Measurements from ENCODE around the gene ASB4.

The ASB4 gene

DNA sequence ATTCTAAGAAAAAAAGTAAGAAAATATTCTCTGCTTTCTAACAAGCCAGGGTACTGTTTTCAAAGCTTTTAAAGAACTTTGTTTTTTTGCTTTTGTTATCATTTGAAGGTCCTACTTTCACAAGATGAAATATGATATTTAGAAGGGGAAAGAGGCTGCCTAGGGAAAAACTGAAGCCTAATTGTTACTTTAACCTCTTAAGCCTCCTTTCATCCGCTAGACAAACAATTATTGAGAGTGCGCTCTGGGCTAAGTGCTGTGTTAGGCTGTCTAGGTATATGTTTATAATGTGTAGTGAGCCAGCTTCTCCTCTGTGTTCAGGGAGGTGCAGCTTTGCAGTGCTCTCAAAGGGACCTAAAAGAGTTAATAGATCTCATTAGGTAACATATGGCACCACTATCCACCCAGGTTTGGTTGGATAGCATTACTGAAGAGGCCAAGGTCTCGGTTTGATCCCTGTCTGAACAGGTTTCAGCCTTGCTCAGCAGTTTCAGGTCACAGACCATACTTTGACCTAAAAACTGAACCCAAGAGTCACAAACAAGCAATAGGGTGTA is 92.6 kb downstream of the ASB4 start:
- no peak for DNase-seq
- Histone ChIP-seq H3K4me3 (ENCODE audit: low read depth, low read length) (no peak overlapping the region), H3K27me3 (replicated peaks) (no peaks in the 10 kb centered on the region), H3K27ac (no peak overlapping the region), H3K36me3 (replicated peaks) (no peaks in the 10 kb centered on the region)
- TF ChIP-seq, protein P1, sequence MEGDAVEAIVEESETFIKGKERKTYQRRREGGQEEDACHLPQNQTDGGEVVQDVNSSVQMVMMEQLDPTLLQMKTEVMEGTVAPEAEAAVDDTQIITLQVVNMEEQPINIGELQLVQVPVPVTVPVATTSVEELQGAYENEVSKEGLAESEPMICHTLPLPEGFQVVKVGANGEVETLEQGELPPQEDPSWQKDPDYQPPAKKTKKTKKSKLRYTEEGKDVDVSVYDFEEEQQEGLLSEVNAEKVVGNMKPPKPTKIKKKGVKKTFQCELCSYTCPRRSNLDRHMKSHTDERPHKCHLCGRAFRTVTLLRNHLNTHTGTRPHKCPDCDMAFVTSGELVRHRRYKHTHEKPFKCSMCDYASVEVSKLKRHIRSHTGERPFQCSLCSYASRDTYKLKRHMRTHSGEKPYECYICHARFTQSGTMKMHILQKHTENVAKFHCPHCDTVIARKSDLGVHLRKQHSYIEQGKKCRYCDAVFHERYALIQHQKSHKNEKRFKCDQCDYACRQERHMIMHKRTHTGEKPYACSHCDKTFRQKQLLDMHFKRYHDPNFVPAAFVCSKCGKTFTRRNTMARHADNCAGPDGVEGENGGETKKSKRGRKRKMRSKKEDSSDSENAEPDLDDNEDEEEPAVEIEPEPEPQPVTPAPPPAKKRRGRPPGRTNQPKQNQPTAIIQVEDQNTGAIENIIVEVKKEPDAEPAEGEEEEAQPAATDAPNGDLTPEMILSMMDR (IDR thresholded peaks at IDR 0.05; ENCODE audit: low read depth, low read length, missing control alignments), result no peak
- in situ Hi-C loops (cut with HindIII; ENCODE audit: low pct_ligation_motif_present, low sequenced_read_pairs), result no loop called here

DNA sequence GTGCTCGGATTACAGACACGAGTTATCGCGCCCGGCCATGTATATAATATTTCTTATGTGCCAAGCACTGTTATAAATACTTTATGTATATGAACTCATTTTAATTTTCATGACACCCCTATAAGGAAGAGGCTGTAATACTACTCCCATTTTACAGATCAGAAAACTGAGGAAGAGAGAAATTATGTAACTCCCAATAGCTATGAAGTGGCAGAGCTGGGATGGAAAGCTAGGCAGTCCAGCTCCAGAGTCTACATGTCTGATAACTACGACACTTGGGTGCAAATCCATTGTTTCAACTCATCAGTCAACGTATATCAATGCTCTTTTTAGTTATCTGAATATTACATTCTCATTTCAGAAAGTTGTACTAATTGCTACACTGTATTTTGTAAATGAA is 93.6 kb downstream of the ASB4 start:
- TF ChIP-seq, protein P1 (IDR thresholded peaks at IDR 0.05; ENCODE audit: low read depth, low read length, missing control alignments), result no peak
- Histone ChIP-seq H3K4me3 (ENCODE audit: low read depth, low read length) (no peak overlapping the region), H3K36me3 (replicated peaks) (no peaks in the 10 kb centered on the region), H3K27ac (no peak overlapping the region), H3K27me3 (replicated peaks) (no peaks in the 10 kb centered on the region)
- in situ Hi-C loops (cut with HindIII; ENCODE audit: low pct_ligation_motif_present, low sequenced_read_pairs), result no loop called here
- no peak for DNase-seq

DNA sequence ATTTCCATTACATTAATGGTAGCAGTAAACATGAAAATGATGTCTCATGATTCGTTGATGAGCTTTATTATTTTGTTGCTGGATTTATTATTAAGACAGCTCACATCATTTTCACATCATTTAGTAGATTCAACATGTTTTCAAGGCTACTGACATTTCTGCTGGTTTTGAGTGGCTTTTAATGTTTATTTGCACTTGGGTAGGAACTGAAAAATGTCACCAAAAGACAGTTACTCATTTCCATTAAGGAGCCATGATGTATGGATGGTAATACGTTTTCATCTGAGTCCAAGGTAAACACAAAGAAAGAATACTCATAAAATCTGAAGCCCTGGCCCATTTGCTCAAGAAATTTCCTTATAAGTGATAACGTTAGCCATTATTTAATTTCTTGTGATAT is 95.7 kb downstream of the ASB4 start:
- TF ChIP-seq, protein P1 (IDR thresholded peaks at IDR 0.05; ENCODE audit: low read depth, low read length, missing control alignments), result no peak
- no peaks in the 10 kb centered on the region for H3K36me3 ChIP-seq (replicated peaks)
- in situ Hi-C loops (cut with HindIII; ENCODE audit: low pct_ligation_motif_present, low sequenced_read_pairs), result no loop called here
- no peaks in the 10 kb centered on the region for H3K27me3 ChIP-seq (replicated peaks)
- H3K27ac ChIP-seq, result no peak overlapping the region
- no peak for DNase-seq
- H3K4me3 ChIP-seq (ENCODE audit: low read depth, low read length), result no peak overlapping the region

GRCh38 chr7:95582578-95583293 is 97.0 kb downstream of the ASB4 start:
- Histone ChIP-seq H3K36me3 (replicated peaks) (no peaks in the 10 kb centered on the region), H3K4me3 (ENCODE audit: low read depth, low read length) (no peak overlapping the region), H3K27ac (no peak overlapping the region), H3K27me3 (replicated peaks) (no peaks in the 10 kb centered on the region)
- TF ChIP-seq, protein P1 (IDR thresholded peaks at IDR 0.05; ENCODE audit: low read depth, low read length, missing control alignments), result no peak
- DNase-seq, result no peak
- in situ Hi-C loops (cut with HindIII; ENCODE audit: low pct_ligation_motif_present, low sequenced_read_pairs), result no loop called here

DNA sequence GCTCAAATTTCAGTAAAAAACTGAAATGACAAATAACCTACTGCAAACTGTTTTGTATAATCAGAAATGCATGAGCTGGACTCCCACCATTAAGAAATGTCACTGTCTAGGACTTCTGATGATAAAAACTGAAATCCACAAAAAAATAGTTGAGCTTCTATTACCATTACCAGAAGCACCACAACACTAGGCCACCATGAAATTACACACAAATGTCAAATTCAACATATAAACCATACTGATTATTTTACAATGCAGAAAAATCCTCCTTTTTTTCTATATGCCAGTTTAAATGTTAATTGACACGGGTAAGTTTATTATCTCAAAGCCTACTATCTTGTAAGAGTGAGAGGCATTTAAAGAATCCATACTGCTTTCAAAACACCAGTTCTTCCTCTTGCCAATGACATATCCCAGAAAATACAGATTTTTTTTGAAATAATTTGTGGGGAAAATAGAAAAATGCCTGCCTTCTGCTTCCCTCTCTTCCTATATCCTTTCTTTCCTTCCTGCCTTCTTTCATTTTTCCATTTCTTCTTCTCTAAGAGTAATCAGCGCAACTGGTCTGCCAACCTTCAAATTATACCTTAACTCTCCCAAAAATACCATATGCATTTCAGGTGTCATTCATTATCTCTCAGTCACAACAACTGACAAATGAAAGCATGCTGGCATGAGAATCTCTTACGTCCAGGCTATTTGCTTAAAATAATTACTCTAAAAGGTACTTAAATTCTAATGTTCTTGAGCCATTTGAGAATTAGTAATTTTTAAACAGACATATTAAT is 98.3 kb downstream of the ASB4 start:
- H3K36me3 ChIP-seq (replicated peaks), result no peaks in the 10 kb centered on the region
- TF ChIP-seq, protein P1 (IDR thresholded peaks at IDR 0.05; ENCODE audit: low read depth, low read length, missing control alignments), result no peak
- no peak for DNase-seq
- H3K27me3 ChIP-seq (replicated peaks), result no peaks in the 10 kb centered on the region
- no peak overlapping the region for H3K4me3 ChIP-seq (ENCODE audit: low read depth, low read length)
- H3K27ac ChIP-seq, result no peak overlapping the region
- in situ Hi-C loops (cut with HindIII; ENCODE audit: low pct_ligation_motif_present, low sequenced_read_pairs), result no loop called here

All from brain microvascular endothelial cell (primary cell).